Measurements from ENCODE around the gene SERPINA4.

GRCh38 chr14:94522115-94522724, 39.0 kb upstream of the SERPINA4 start:
- TF ChIP-seq CTCF (conservative IDR thresholded peaks at IDR 0.05; ENCODE audit: low read length) (no peak), EZH2phosphoT487 (IDR thresholded peaks at IDR 0.05; ENCODE audit: borderline replicate concordance) (no peak)

Measured in Loucy (cell line).